ENCODE data around the gene PTPRR. TPM values are rescaled to one million over a fixed set of nuclear protein-coding genes. Genes with fewer than 3 reads are reported as not detected.
"Not testable (repeated sequence)": the region's sequence is repeated elsewhere in the genome, so short reads cannot be mapped to it uniquely, and the experiment has no call there.

PTPRR gene
- total RNA-seq, 1 experiment from 2014 or later = 0.59 TPM

- no peaks in the 10 kb centered on the region for H3K36me3 ChIP-seq (replicated peaks; ENCODE audit: control insufficient read depth, insufficient read depth, low read length)
- no peak for DNase-seq
- H3K27me3 ChIP-seq (ENCODE audit: control insufficient read depth, insufficient read depth, low read length) = no peaks in the 10 kb centered on the region
- H3K4me3 ChIP-seq (ENCODE audit: insufficient read depth, low read depth, low read length) = no peak overlapping the region
Measured at GRCh38 chr12:70745048-70745447, 175.5 kb downstream of the PTPRR start.

GRCh38 chr12:70744178-70744577 lies 176.4 kb downstream of the PTPRR start:
- H3K27me3 ChIP-seq (ENCODE audit: control insufficient read depth, insufficient read depth, low read length) = no peaks in the 10 kb centered on the region
- DNase-seq = no peak
- no peak overlapping the region for H3K4me3 ChIP-seq (ENCODE audit: insufficient read depth, low read depth, low read length)
- H3K36me3 ChIP-seq (replicated peaks; ENCODE audit: control insufficient read depth, insufficient read depth, low read length) = no peaks in the 10 kb centered on the region

- no peaks in the 10 kb centered on the region for H3K36me3 ChIP-seq (replicated peaks; ENCODE audit: control insufficient read depth, insufficient read depth, low read length)
- H3K27me3 ChIP-seq (ENCODE audit: control insufficient read depth, insufficient read depth, low read length) = no peaks in the 10 kb centered on the region
- DNase-seq = no peak
Measured at GRCh38 chr12:70741256-70741655, 179.3 kb downstream of the PTPRR start.

GRCh38 chr12:70739756-70740155 lies 180.8 kb downstream of the PTPRR start:
- Histone ChIP-seq H3K36me3 (replicated peaks; ENCODE audit: control insufficient read depth, insufficient read depth, low read length) (no peaks in the 10 kb centered on the region), H3K4me3 (ENCODE audit: insufficient read depth, low read depth, low read length) (no peak overlapping the region), H3K27me3 (ENCODE audit: control insufficient read depth, insufficient read depth, low read length) (no peaks in the 10 kb centered on the region)
- no peak for DNase-seq

More at GRCh38 chr12:70741256-70741655, 179.3 kb downstream of the PTPRR start:
- no peak overlapping the region for H3K4me3 ChIP-seq (ENCODE audit: insufficient read depth, low read depth, low read length)

- Histone ChIP-seq H3K36me3 (replicated peaks; ENCODE audit: control insufficient read depth, insufficient read depth, low read length) (no peaks in the 10 kb centered on the region), H3K4me3 (ENCODE audit: insufficient read depth, low read depth, low read length) (no peak overlapping the region)
- DNase-seq = no peak
Measured at GRCh38 chr12:70736351-70737133, 184.0 kb downstream of the PTPRR start.

GRCh38 chr12:70735197-70735596 lies 185.3 kb downstream of the PTPRR start:
- H3K27me3 ChIP-seq (ENCODE audit: control insufficient read depth, insufficient read depth, low read length); H3K36me3 ChIP-seq (replicated peaks; ENCODE audit: control insufficient read depth, insufficient read depth, low read length); DNase-seq; H3K4me3 ChIP-seq (ENCODE audit: insufficient read depth, low read depth, low read length): not testable (repeated sequence)

More at GRCh38 chr12:70736351-70737133, 184.0 kb downstream of the PTPRR start:
- H3K27me3 ChIP-seq (ENCODE audit: control insufficient read depth, insufficient read depth, low read length) = no peaks in the 10 kb centered on the region

- Histone ChIP-seq H3K4me3 (ENCODE audit: insufficient read depth, low read depth, low read length) (no peak overlapping the region), H3K36me3 (replicated peaks; ENCODE audit: control insufficient read depth, insufficient read depth, low read length) (no peaks in the 10 kb centered on the region), H3K27me3 (ENCODE audit: control insufficient read depth, insufficient read depth, low read length) (no peaks in the 10 kb centered on the region)
- peak; percentile 63 for DNase-seq
Measured at GRCh38 chr12:70733385-70733784, 187.2 kb downstream of the PTPRR start.

GRCh38 chr12:70732287-70732686 lies 188.3 kb downstream of the PTPRR start:
- H3K4me3 ChIP-seq (ENCODE audit: insufficient read depth, low read depth, low read length) = no peak overlapping the region
- no peak for DNase-seq
- H3K27me3 ChIP-seq (ENCODE audit: control insufficient read depth, insufficient read depth, low read length) = no peaks in the 10 kb centered on the region
- no peaks in the 10 kb centered on the region for H3K36me3 ChIP-seq (replicated peaks; ENCODE audit: control insufficient read depth, insufficient read depth, low read length)

GRCh38 chr12:70730675-70731180 lies 189.8 kb downstream of the PTPRR start:
- no peaks in the 10 kb centered on the region for H3K36me3 ChIP-seq (replicated peaks; ENCODE audit: control insufficient read depth, insufficient read depth, low read length)
- no peaks in the 10 kb centered on the region for H3K27me3 ChIP-seq (ENCODE audit: control insufficient read depth, insufficient read depth, low read length)
- no peak overlapping the region for H3K4me3 ChIP-seq (ENCODE audit: insufficient read depth, low read depth, low read length)
- no peak for DNase-seq

GRCh38 chr12:70724444-70724843 lies 196.1 kb downstream of the PTPRR start:
- no peaks in the 10 kb centered on the region for H3K27me3 ChIP-seq (ENCODE audit: control insufficient read depth, insufficient read depth, low read length)
- H3K36me3 ChIP-seq (replicated peaks; ENCODE audit: control insufficient read depth, insufficient read depth, low read length) = no peaks in the 10 kb centered on the region
- no peak for DNase-seq
- H3K4me3 ChIP-seq (ENCODE audit: insufficient read depth, low read depth, low read length) = no peak overlapping the region

GRCh38 chr12:70722584-70723343 lies 197.8 kb downstream of the PTPRR start:
- DNase-seq = no peak
- no peaks in the 10 kb centered on the region for H3K36me3 ChIP-seq (replicated peaks; ENCODE audit: control insufficient read depth, insufficient read depth, low read length)
- no peaks in the 10 kb centered on the region for H3K27me3 ChIP-seq (ENCODE audit: control insufficient read depth, insufficient read depth, low read length)
- no peak overlapping the region for H3K4me3 ChIP-seq (ENCODE audit: insufficient read depth, low read depth, low read length)

- Histone ChIP-seq H3K4me3 (ENCODE audit: insufficient read depth, low read depth, low read length) (no peak overlapping the region), H3K36me3 (replicated peaks; ENCODE audit: control insufficient read depth, insufficient read depth, low read length) (no peaks in the 10 kb centered on the region), H3K27me3 (ENCODE audit: control insufficient read depth, insufficient read depth, low read length) (no peaks in the 10 kb centered on the region)
- no peak for DNase-seq
Measured at GRCh38 chr12:70721656-70722357, 198.7 kb downstream of the PTPRR start.

- Histone ChIP-seq H3K36me3 (replicated peaks; ENCODE audit: control insufficient read depth, insufficient read depth, low read length) (no peaks in the 10 kb centered on the region), H3K4me3 (ENCODE audit: insufficient read depth, low read depth, low read length) (no peak overlapping the region), H3K27me3 (ENCODE audit: control insufficient read depth, insufficient read depth, low read length) (no peaks in the 10 kb centered on the region)
- no peak for DNase-seq
Measured at GRCh38 chr12:70721216-70721615, 199.3 kb downstream of the PTPRR start.

- peak; percentile 16 for DNase-seq
- Histone ChIP-seq H3K36me3 (replicated peaks; ENCODE audit: control insufficient read depth, insufficient read depth, low read length) (no peaks in the 10 kb centered on the region), H3K4me3 (ENCODE audit: insufficient read depth, low read depth, low read length) (0 out of 2 replicates have a peak overlapping the region, but pooled peaks have one; percentile 6), H3K27me3 (ENCODE audit: control insufficient read depth, insufficient read depth, low read length) (no peaks in the 10 kb centered on the region)
Measured at GRCh38 chr12:70719672-70720420, 200.7 kb downstream of the PTPRR start.

All from H7 (cell line).